H1 (cell line): ENCODE results near the gene LHFPL3.

Source experiments
- CREB1 ChIP-seq: IDR thresholded peaks from 2 replicates; pipeline ENCODE4 v1.6.1; 2012; ENCODE audit warnings: inconsistent platforms
- EZH2 ChIP-seq: fragments of 200-600 bp; sonication (generic); IDR thresholded peaks from 2 replicates; pipeline ENCODE4 v1.7.1; 2012; ENCODE audit warnings: low read depth, mild to moderate bottlenecking, moderate library complexity, low read length, inconsistent platforms; ENCODE audit not compliant: severe bottlenecking
- GABPA ChIP-seq: IDR thresholded peaks from 2 replicates; pipeline ENCODE4 v1.6.1; 2011; ENCODE audit warnings: mild to moderate bottlenecking, low read length, moderate library complexity, borderline replicate concordance; ENCODE audit not compliant: insufficient read depth
- HDAC2 ChIP-seq, 2 experiments: fragments of 300-600 bp in 1 of 2; sonication (generic) in 1 of 2; IDR thresholded peaks; 2 replicates each; pipeline ENCODE4 v1.6.1; 2011 to 2012; ENCODE audit warnings: low read depth in 2 of 2, low read length in 2 of 2, mild to moderate bottlenecking in 2 of 2, moderate library complexity in 2 of 2, borderline replicate concordance in 1 of 2, inconsistent platforms in 1 of 2
- NRF1 ChIP-seq: IDR thresholded peaks from 2 replicates; pipeline ENCODE4 v1.6.1; 2011; ENCODE audit warnings: mild to moderate bottlenecking, low read depth, low read length, improper control_type of control experiment
- POLR2A ChIP-seq, 2 experiments: IDR thresholded peaks; 1 replicate in 1 of 2; 2 replicates in 1 of 2; pipeline ENCODE4 v1.6.1; 2011; ENCODE audit warnings: low read depth in 2 of 2, low read length in 2 of 2, mild to moderate bottlenecking in 2 of 2; ENCODE audit errors: control extremely low read depth in 1 of 2

DNA sequence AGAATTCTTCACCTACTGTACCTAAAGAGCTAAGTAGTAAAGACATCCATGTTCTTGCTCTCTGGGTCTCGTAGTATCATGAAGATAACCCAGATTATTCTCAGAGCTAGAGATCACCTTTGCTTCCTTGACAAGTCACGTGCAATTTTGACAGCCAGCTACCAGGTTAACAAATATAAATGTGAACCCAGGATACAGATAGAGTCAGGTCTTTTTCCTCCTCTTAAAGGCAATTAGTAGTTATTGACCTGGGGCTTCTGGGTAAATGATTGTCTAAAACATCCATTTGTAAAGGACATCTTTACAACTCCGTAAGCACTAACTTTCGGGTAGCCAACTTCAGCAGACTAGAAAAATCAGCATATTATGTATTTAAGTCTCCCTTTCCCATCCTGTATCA lies 28.8 kb downstream of the LHFPL3 start:
- TF ChIP-seq HDAC2 (IDR thresholded peaks at IDR 0.05; ENCODE audit: borderline replicate concordance in 1 of 2, low read depth in 2 of 2, low read length in 2 of 2) = no peak
- no peak for TF ChIP-seq EZH2
- TF ChIP-seq GABPA = no peak
- TF ChIP-seq NRF1 = no peak
- TF ChIP-seq POLR2A (IDR thresholded peaks at IDR 0.05; ENCODE audit: control extremely low read depth in 1 of 2, low read depth in 2 of 2, low read length in 2 of 2) = no peak
- no peak for TF ChIP-seq CREB1
